Measurements from ENCODE around the gene NUFIP2. TPM values are rescaled to one million over a fixed set of nuclear protein-coding genes. Genes with fewer than 3 reads are reported as not detected.
"Not testable (repeated sequence)": the region's sequence is repeated elsewhere in the genome, so short reads cannot be mapped to it uniquely, and the experiment has no call there.

The NUFIP2 gene, protein sequence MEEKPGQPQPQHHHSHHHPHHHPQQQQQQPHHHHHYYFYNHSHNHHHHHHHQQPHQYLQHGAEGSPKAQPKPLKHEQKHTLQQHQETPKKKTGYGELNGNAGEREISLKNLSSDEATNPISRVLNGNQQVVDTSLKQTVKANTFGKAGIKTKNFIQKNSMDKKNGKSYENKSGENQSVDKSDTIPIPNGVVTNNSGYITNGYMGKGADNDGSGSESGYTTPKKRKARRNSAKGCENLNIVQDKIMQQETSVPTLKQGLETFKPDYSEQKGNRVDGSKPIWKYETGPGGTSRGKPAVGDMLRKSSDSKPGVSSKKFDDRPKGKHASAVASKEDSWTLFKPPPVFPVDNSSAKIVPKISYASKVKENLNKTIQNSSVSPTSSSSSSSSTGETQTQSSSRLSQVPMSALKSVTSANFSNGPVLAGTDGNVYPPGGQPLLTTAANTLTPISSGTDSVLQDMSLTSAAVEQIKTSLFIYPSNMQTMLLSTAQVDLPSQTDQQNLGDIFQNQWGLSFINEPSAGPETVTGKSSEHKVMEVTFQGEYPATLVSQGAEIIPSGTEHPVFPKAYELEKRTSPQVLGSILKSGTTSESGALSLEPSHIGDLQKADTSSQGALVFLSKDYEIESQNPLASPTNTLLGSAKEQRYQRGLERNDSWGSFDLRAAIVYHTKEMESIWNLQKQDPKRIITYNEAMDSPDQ
- total RNA-seq: 38.4 TPM
- long read RNA-seq, full-length matches to known transcripts: 2 of 13 reads
- long read RNA-seq, partial matches to known transcripts: 2 of 13 reads
- long read RNA-seq, other reads (novel, unspliced or antisense): 9 of 13 reads

DNA sequence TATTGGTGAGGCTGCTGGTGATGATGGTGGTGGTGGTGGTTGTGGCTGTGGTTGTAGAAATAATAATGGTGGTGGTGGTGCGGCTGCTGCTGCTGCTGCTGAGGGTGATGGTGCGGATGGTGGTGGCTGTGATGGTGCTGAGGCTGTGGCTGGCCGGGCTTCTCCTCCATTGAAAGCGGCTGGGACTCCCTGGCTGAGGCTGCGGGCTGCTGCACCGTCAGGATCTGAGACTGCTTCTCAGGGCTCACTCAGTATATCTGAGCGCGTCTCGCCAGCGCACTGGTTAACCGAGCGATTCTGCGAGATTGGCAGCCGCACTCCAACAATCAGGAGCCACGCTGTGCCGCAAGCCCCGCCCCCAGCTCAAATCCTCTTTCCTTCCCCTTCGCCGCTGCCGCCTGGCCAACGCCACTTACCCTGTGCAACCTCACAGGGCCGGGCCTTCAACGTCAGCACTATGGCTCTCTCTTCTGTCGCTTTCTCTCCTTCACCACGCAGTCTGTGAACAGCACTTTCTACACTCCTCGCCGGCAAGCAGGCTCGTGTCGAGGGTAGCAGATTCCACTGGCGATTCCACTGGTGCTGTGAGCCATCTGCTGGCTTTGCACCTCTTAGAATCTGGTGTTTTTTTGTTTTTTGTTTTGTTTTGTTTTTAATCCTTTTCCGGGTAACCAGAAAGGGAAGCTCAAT is at the start of gene NUFIP2:
TSS of gene NUFIP2 (minus strand) at position 259 of the 690 bp plus-strand sequence. CDS start at position 170, 89 bp downstream.
- ATAC-seq (ENCODE audit: poor library complexity): peak; percentile 93
- intact Hi-C loops (cut with DNase I): loop anchor here (5.0 kb wide), 1 partner anchor 147 kb away; no protein-coding TSS in a partner anchor

DNA sequence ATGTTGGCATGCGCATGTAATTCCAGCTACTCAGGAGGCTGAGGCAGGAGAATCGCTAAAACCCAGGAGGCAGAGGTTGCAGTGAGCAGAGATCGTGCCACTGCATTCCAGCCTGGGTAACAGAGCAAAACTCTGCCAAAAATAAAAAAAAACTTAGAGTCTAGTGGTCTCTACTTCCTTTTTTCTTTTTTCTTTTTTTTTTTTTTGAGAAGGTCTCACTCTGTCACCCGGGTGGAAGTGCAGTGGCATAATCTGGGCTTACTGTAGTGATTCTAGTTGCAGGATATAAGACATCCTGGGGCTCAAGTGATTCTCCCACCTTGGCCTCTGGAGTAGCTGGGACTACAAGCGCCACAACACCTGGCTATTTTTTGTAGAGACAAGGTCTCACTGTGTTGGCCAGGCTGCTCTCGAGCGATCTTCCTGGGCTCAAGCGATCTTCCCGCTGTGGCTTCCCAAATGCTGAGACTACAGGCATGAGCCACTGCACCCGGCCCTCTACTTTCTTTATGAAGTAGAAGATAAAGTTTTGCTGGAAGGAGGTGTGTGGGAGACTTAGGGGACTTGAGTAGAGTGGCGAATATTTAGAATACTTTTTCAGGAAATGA is 48.3 kb upstream of the NUFIP2 start:
- DNase-seq: no peak
- ATAC-seq (ENCODE audit: poor library complexity): no peak
- intact Hi-C loops (cut with DNase I): no loop called here

More for the DNA sequence above, at the start of gene NUFIP2:
- DNase-seq: peak; percentile 100

DNA sequence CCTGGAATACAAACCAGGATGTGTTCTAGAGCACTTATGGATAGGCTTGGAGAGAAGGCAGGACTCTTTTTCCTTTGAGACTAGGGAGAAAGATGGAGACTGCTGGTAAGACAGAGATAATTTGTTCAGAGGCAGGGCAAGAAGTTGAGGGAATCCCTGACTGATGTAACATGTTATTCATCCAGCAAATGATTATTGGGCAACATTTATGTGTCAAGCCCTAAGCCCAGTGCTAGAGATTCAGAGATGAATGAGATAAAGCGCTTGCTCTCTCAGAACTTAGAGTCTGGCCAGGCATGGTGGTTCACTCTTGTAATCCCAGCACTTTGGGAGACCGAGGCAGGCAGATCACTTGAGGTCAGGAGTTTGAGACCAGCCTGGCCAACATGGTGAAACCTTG is 47.8 kb upstream of the NUFIP2 start:
- DNase-seq: no peak
- intact Hi-C loops (cut with DNase I): no loop called here
- no peak for ATAC-seq (ENCODE audit: poor library complexity)

DNA sequence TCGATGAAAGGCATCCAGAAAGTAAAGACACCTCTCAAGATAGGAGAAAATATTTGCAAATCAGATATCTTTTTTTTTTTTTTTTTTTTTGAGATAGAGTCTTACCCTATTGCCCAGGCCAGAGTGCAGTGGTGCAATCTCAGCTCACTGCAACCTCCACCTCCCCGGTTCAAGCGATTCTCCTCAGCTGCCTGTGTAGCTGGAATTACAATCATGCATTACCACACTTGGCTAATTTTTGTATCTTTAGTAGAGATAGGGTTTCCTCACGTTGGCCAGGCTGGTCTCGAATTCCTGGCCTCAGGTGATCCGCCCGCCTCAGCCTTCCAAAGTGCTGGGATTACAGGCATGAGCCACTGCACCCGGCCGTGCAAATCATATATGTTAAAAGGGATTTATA is 45.1 kb upstream of the NUFIP2 start:
- ATAC-seq (ENCODE audit: poor library complexity); intact Hi-C loops (cut with DNase I); DNase-seq: not testable (repeated sequence)

DNA sequence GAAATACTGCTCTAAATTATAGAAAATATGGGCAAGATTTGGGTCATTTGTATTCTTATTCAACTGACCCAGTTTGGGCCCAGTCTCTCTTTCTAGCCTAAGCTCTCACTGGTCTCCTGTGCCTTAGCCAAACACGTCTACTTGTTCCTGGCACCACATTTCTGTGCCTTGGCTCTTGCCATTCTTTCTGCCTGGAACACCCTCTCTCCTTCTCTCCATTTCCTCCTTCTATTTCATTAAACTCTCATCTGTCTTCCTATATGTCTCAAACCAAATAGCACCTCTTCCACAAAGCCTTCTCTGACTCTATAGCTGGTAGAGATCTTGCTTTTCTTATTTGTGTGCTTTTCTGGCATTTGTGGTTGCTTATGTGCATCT is 37.7 kb upstream of the NUFIP2 start:
- ATAC-seq (ENCODE audit: poor library complexity) (no peak), DNase-seq (no peak)
- intact Hi-C loops (cut with DNase I): no loop called here

DNA sequence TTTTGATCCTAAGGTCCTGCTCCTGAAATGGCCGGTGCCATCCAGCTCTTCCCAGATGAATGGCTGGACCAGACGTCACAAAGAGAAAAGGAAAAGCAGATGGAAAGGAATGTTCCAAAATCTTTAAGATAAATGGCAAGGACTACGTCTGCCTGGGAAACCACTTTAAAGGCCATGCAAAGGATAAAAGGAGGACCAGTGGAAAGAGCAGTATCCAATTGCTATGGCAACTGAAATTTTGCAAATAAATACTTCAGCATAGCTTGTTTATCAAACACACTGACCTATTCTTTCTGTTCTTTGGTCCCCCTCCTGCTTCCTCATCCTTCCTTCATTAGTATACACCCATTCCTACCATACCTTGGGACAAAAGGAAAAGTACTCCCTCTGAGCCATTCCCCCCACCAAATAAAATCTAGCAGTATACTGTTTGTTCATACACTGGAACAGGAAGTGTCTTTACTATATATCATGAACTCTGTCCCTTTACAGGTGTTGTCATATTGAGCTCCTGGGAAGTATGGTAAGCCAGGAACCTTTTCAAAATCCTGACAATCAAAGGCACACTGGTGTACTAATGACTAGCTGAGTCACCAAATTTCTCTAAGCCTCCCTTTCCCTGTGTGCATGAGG is 37.2 kb upstream of the NUFIP2 start:
- intact Hi-C loops (cut with DNase I): no loop called here
- ATAC-seq (ENCODE audit: poor library complexity) (no peak), DNase-seq (no peak)

DNA sequence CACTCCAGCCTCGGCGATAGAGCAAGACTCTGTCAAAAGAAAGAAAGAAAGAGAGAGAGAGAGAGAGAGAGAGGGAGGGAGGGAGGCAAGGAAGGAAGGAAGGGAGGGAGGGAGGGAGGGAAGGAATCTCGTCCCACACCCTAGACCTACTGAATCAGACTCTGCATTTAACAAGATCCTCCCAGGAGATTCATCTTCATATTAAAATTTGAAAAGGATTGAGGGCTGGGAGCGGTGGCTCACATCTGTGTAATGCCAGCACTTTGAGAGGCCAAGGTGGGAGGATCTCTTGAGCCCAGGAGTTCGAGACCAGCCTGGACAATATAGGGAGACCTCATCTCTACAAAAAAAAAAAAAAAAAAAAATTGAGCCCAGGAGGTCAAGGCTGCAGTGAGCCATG is 33.5 kb upstream of the NUFIP2 start:
- intact Hi-C loops (cut with DNase I): no loop called here
- ATAC-seq (ENCODE audit: poor library complexity): no peak
- DNase-seq: no peak

DNA sequence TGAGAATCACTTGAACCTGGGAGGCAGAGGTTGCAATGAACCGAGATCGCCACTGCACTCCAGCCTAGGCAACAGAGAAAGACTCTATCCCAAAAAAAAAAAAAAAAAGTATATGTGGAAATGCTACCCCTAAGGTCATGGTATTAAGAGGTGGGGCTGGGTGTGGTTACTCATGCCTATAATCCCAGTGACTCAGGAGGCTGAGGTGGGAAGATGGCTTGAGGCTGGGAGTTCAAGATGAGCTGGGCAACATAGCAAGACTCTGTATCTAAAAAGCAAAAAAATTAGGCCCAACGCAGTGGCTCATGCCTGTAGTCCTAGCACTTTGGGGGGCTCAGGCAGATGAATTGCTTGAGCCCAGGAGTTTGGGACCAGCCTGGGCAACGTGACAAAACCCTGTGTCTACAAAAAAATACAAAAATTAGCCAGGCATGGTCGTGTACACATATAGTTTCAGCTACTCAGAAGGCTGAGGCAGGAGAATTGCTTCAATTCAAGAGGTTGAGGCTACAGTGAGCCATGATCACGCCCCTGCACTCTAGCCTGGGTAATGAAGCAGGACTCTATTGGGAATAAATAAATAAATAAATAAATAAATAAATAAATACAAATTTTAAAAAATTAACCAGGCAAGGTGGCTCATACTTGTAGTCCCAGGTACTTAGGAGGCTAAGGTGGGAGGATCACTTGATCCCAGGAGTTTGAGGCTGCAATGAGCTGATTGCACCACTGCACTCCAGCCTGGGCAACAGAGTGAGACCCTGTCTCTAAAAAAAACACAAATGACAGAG is 32.3 kb upstream of the NUFIP2 start:
- DNase-seq: no peak
- no peak for ATAC-seq (ENCODE audit: poor library complexity)
- intact Hi-C loops (cut with DNase I): no loop called here

DNA sequence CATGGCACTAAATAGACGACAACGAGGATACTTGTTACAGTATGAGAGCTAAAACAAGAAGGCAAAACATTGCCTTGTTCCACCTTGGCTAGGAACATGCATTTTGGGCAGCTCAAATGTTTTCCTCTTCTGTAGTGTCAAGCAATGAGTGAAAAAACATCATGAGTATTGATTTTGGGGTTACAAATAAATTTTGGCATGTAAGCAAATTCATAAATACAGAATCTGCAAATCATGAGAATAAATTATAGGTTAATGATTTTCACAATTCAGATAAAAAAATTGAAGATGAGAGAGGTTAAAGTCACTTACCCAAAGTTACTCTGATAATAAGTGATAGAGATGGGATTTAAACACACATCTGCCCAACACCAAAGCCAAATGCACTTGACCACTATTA is 28.4 kb upstream of the NUFIP2 start:
- ATAC-seq (ENCODE audit: poor library complexity): no peak
- no peak for DNase-seq
- intact Hi-C loops (cut with DNase I): no loop called here

DNA sequence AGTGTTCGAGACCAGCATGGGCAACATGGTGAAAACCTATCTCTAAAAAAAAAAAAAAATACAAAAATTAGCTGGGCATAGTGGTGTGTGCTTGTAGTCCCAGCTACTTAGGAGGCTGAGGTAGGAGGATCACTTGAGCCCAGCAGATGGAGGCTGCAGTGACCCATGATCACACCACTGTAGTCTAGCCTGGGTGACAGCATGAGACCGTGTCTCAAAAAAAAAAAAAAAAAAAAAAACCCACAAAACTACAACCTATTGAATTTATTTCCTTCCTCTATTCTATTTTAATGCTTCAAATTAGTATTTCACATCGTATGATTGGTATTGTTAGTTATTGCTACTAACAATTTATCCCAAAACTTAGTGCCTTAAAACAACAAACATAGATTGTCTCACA is 9.4 kb upstream of the NUFIP2 start:
- intact Hi-C loops (cut with DNase I): no loop called here
- DNase-seq: no peak
- no peak for ATAC-seq (ENCODE audit: poor library complexity)

DNA sequence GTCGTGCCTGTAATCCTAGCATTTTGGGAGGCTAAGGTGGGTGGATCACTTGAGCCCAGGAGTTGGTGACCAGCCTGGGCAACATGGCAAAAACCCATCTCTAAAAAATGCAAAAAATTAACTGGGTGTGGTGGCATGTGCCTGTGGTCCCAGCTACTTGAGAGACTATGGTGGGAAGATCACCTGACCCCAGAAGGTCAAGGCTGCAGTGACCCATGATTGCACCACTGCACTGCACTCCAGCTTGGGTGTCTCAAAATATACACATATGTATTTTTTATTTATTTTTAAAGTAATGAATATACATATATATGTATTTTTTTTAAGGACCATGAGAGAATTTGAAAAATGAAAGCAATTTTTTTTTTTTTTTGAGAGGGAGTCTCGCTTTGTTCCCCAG is 5.1 kb upstream of the NUFIP2 start:
- ATAC-seq (ENCODE audit: poor library complexity): no peak
- intact Hi-C loops (cut with DNase I): no loop called here
- no peak for DNase-seq

DNA sequence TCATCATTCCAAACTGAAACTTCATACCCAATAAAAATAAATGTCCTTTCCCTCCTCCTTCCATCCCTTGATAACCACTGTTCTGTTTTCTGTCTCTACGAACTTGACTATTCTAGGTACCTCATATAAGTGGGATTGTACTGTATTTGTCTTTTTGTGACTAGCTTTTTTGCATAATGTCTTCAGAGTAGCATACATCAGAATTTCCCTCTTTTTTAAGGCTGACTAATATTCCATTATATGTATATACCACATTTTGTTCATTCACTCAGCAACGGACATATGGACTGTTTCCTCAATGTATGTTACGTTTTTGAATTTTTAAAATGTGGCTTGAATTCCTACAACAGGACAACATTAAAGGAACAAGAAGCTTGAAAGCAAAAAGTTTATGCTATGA is 1.5 kb upstream of the NUFIP2 start:
- intact Hi-C loops (cut with DNase I): no loop called here
- DNase-seq (no peak), ATAC-seq (ENCODE audit: poor library complexity) (no peak)

DNA sequence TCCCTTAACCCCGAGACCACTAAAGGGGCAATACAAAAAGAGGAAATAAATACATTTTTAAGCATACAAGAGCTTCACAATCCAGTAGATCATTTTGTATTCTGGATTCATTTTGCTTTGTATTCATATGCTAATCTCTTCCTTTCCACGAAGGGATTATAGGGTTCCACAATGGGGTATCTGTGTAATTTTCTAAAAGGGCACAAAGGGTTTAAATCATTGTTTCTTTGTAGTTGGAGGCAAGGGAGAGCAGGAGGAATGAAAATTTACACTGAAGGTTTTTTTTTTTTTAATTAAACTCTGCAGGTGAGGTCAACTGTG is 592 bp upstream of the NUFIP2 start:
- DNase-seq (no peak), ATAC-seq (ENCODE audit: poor library complexity) (no peak)
- intact Hi-C loops (cut with DNase I): loop anchor here (5.0 kb wide), 1 partner anchor 147 kb away; no protein-coding TSS in a partner anchor

DNA sequence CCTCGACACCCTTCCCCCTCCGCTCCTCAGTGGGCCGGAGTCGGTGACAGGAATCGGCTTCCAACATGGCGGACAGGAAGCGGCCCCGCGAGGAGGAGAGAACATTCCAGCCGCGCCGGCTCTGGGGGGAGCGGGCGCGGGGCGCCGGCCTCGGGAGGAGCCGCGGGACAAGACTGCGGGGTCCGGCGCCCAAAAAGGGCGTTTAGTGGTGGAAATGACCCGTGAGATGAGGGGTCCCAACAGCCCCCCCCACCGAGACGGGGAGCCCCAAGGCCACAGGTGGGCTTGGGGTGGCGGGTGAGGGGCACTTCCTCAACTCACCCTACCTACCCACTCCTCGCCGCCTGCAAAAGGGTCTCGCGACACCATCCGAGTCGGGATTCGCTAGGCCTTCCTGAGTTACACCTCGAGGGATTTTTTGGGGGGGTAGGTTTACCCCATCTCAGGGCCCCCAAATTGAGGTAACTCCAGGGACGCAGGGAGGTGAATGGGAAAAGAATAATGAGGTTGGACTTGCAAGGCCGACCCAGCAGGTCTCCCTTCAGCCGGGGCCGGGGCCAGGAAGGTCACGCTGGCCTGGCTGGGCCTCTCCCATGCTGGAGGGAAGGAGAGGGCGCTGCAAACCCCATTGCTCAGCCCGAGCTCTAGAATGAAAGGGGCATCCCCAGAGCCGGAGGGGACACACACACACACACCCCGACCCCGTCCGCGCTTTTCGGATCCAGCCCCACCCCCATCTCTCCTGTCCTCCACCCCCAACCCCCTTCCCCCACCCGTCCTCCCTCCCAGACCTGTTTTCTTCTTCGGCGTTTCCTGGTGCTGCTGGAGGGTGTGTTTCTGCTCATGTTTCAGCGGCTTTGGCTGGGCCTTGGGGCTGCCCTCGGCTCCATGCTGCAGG is 707 bp downstream of the NUFIP2 start:
- DNase-seq (peak; percentile 79), ATAC-seq (ENCODE audit: poor library complexity) (peak; percentile 47)
- intact Hi-C loops (cut with DNase I): loop anchor here (5.0 kb wide), 1 partner anchor 146 kb away; no protein-coding TSS in a partner anchor

DNA sequence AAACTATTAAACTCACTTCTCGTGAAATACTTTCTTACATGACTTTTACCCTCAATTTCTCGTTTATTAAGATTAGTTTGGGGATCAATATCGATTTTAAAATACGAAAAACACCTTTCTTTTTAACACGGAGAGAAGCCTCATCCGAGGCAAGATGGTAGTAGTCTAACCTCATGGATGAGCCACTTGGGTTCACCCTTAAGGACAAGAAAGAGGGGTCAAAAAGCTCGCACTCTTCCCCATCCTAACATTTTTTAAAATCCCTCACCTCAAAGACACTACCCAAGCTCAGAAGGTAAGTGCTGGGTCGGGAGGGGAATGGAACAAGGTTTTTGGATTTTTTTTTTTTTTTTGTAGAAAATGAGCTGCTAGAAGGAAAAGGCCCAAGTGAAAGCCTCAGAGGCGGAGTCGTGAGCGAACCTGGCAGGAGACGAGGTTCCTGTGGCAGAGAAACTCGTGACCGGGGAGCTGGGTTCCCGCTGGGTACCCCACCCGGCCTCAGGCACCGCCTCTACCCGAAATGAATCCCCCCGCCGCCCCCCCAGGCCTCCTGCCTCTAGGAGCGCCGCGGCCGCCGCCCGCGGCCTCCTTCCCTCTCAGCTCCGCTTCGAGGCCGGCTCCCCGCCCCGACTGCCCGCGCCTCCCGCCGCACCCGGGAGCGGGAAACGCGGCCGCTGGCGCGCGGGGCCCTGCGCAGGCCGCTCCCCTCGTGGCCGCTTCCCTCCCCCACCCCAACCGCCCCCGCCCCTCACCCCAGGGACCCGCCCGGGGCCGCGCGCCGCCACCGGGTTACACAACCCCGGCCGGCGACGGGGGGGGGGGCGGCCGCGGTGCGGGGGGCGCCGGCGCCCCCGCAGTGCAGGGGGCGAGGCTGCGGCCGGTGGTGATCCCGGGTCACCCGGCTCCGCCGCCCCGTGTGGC is 1.6 kb downstream of the NUFIP2 start:
- peak; percentile 9 for ATAC-seq (ENCODE audit: poor library complexity)
- intact Hi-C loops (cut with DNase I): loop anchor here (5.0 kb wide), 1 partner anchor 145 kb away; no protein-coding TSS in a partner anchor
- DNase-seq: peak; percentile 81

All from Right ventricle myocardium superior (tissue), 1 donor.